Stimulated activated CD4-positive, alpha-beta T cell treated with anti-CD3 and anti-CD28 coated beads, TNF-alpha, amount 100 ng/mL, for 24 hours (primary cell): ENCODE results near the gene SIL1.
"Not testable (repeated sequence)": the region's sequence is repeated elsewhere in the genome, so short reads cannot be mapped to it uniquely, and the experiment has no call there.

Source experiments
- DNase-seq, 3 experiments: peaks; one replicate each; pipeline ENCODE4 v3.0.0-alpha.2; 2020; ENCODE audit warnings: low read depth in 3 of 3

Gene SIL1

DNA sequence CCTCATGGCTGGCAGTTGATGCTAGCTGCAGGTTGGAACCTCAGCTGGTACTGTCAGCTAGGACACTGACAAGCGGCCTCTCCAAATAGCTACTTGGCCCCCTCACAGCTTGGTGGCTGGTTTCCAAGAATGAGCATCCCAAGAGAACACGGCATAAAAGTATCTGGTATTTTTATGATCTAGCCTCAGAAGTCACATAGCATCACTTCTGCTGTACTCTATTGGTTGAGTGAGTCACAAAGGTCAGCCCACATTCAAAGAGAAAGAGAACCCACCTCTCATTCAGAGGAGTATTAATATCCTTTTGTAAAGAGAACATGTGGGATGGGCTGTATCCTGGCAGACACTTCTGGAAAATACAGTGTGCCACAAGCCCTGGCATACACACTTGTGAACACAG is 6.0 kb upstream of the SIL1 start:
- no peak for DNase-seq

DNA sequence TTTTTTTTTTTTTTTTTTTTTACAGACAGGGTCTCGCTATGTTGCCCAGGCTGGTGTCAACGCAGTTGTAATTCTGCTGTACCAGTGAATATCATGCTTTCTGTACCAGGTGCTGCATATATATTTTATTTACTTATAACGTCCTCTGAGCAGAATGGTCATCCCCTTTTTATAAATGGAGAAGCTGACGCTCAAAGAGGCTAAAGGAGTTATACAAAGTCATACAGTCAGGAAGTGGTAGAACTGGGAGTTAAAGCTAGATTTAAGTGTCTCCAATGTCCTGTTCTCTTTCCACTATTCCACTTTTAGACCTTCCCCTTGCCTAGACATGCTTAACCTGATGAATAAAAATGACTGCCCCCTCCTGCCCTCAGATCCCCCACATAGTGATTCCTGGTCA is 1.2 kb upstream of the SIL1 start:
- no peak for DNase-seq

DNA sequence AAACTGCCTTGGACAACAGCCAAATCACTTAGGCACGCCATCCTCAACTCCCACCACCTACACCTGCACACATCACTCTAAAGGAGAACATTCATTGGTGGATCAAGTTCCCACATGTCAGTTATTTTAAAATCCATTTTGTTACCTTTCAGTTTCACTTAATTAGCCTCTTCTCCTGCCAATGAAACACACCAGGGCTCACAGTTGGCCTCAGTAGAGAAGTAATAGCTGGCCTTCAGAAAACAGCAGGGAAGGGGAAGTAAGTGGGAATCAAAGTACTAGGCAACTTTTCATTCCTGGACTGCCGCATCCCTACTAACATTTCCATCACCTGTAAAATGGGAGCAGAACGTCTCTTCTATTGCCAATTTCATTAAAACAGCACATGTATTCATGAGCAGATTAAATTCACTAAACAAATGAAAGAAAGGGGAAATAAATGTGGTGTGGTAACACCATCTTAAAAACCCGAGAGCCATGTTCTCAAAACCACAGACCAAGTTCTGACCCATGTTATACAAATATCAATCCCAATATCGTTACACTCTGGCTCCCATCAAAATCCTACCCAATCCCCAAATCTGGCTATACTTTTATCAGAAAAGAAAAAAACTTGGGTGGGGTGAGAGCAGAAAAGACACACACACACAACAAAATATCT is 1.7 kb downstream of the SIL1 start:
- no peak for DNase-seq

DNA sequence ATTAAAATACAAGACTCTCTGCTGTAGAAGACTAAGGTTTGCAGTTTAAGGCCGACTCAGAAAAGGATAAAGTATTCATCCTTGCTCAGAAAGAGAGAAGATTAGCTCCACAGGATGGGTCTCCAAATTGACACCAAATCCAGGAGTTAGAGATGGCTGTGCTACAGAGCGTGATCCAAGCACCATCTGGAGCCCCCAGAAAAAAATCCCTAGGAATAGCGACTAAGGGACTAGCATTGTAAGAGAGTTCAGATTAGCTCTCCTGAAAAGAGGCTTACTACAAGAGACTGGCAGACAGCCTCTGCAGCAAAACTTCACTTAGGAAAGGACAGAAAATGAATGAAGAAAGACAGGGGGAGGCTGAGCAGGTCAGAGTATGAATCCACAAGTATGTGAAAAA is 3.7 kb downstream of the SIL1 start:
- no peak for DNase-seq

DNA sequence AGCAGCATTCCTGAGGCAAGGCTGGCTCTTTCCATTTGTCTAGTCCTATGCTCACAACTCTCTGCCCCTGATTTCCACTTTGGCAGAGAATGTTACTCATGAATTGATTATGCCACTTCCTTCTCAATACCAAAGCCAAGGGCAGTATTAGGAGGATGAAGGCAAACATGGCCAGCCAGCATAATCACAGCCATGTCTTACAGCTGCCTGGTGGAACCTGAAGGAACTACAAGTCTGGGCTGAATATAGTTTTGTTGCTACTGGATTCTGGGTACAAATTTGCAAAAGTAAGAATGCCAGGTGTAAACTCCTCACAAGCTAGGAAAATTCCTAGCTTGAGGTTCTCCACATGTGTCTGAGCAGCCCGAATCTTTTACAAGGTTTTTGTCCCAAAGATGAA is 4.2 kb downstream of the SIL1 start:
- no peak for DNase-seq

DNA sequence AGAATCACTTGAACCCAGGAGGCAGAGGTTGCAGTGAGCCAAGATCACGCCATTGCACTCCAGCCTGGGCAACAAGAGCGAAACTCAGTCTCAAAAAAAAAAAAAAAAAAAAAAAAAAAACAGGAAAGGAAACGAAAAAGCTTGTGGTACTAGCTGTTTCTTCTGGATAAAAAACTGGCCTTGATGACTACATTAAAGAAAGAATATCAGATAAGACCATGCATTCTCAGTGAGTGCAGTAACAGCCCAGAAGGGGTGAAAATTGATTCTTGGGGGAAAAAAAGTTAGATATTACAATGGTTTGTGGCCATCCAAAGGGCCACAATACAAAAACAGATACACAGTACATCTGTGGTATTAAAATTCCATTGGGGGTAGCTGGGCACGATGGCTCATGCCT is 5.3 kb downstream of the SIL1 start:
- DNase-seq = not testable (repeated sequence)

DNA sequence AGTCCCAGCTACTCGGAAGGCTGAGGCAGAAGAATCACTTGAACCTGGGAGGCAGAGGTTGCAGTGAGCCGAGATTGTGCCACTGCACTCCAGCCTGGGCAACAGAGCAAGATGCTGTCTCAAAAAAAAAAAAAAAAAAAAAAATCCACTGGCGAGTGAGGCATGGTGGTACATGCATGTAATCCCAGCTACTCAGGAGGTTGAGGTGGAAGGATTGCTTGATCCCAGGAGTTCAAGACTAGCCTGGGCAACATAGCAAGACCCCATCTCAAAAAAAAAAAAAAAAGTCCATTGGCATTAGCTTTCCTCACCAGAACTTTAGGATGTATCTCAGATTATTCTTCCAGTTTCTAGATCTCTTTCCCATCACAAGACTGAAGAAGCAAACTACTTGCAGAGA is 6.2 kb downstream of the SIL1 start:
- not testable (repeated sequence) for DNase-seq

GRCh38 chr5:139190125-139190524 is 8.0 kb downstream of the SIL1 start:
- DNase-seq = no peak

DNA sequence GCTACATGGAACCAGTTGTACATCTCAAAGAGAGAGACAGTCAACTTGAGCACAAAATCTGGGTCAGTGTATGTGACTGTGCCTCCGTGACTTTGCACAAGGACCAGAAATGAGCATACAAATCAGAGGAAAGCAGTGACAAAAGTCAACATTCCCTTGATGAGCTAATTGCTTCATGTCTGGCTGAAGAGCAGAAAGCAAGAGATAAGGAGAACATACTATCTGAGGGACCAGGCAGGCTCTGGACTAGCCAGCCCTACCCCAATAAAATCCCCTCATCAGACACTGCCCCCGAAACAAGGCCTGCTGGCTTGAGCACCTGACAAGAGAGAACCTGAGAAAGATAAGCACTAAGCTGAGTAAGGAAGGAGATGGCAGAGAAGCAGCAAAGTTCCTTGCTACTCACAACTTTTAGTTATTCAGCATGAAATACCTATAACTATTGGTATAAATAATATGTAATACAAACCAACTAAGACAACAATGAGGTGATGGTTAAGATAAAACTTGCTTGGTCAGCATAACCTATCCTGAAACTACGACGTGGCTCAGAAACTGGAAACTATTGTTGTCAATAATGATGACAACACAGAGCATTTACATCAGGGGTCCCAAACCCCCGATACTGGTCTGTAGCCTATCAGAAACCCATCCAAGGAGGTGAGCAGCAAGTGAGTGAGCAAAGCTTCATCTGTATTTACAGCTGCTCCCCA is 9.5 kb downstream of the SIL1 start:
- no peak for DNase-seq

- DNase-seq = no peak
Measured at GRCh38 chr5:139186752-139187326, 11.3 kb downstream of the SIL1 start.

- DNase-seq = no peak
Measured at GRCh38 chr5:139186261-139186660, 11.9 kb downstream of the SIL1 start.

GRCh38 chr5:139185589-139185988 is 12.6 kb downstream of the SIL1 start:
- no peak for DNase-seq

GRCh38 chr5:139183502-139183901 is 14.7 kb downstream of the SIL1 start:
- no peak for DNase-seq

DNA sequence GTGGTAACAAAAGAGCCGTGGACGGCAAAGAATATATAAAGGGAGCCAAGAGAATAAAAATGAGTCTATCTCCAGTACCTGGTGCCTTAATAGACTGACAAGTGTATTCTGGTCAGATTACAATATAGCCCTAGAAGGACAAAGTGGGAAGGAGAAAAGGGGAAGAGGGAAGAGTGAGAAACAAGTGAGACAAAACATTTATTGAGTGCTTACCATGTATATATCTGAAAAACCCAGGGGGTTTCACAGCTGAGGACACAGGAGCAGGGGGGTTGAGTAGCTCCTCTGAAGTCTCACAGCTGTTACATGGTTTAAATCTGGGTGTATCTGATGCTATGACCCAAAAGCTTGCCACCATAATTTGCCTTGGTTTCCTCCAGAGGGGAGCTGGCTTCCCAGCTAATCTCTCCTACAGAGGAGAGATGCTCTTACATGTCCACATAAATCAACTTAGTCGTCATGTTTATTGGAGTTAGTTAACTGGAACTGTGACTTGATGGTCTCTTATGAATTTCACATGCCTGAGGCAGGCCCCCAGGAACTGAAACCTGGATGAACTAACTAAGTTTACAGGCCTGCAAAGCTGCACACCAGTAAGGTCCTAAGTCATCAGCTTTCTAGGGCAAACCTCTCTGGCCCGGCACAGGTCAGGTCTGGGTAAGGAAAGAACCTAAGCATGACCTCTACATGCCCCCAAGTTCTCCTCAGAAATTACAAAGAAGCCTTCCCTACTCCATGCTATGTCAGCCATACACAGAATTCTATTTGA is 15.5 kb downstream of the SIL1 start:
- no peak for DNase-seq

- DNase-seq = no peak
Measured at GRCh38 chr5:139181835-139182452, 16.2 kb downstream of the SIL1 start.

GRCh38 chr5:139181322-139181730 is 16.8 kb downstream of the SIL1 start:
- DNase-seq = no peak

DNA sequence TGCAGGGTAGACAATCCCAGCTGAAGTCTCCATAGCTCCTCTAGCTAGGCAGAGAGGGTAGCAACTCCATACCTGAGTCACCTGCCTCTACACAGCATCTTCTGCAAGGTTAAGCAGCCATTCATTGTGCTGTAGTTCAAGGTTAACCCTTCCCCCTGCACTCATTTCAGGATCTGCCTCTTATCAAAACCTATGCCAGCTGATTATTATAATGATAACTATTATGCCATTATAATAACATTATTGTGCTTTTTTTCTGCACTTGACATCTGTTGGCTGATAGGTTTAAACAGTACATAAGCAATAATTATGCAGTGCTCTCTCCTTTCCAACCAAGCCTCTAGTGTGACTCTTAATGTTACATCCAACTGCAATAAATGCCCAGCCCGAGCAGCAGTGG is 17.3 kb downstream of the SIL1 start:
- no peak for DNase-seq

- DNase-seq = not testable (repeated sequence)
Measured at GRCh38 chr5:139179778-139180513, 18.2 kb downstream of the SIL1 start.

GRCh38 chr5:139178935-139179334 is 19.2 kb downstream of the SIL1 start:
- no peak for DNase-seq

GRCh38 chr5:139178589-139178917 is 19.6 kb downstream of the SIL1 start:
- no peak for DNase-seq

- no peak for DNase-seq
Measured at GRCh38 chr5:139177809-139178588, 20.2 kb downstream of the SIL1 start.
